ENCODE data around the gene UPB1. TPM values are rescaled to one million over a fixed set of nuclear protein-coding genes. Genes with fewer than 3 reads are reported as not detected.
A peak's percentile ranks its signal among the peaks of the same experiment; 100 is the strongest.

Gene UPB1
- total and polyA plus RNA-seq, 12 donors = 0.32 to 3.7 (median 1.0) TPM

GRCh38 chr22:24543185-24543601 is 48.1 kb downstream of the UPB1 start:
- Histone ChIP-seq H3K27me3 (no peaks in the 10 kb centered on the region), H3K9me3 (no peaks in the 10 kb centered on the region), H3K4me1 (peaks cover 3 to 55% (median 38%) of the 10 kb centered on the region in 9 donors), H3K27ac (peak overlapping the region in 5 of 10 donors; percentile 1 to 55 (median 44)), H3K4me3 (no peak overlapping the region), H3K36me3 (peaks cover 6 to 95% (median 53%) of the 10 kb centered on the region in 9 donors)
- TF ChIP-seq CTCF (IDR thresholded peaks at IDR 0.05) = no peak
- peak in 5 of 8 donors; percentile 2 to 28 (median 8) for ATAC-seq
- intact Hi-C loops (cut with DNase I) = no loop called here
- 77 to 80% methylated on average over 7 of the region's 7 CpGs for WGBS, 2 donors
- no peak for DNase-seq

GRCh38 chr22:24543679-24544243 is 48.6 kb downstream of the UPB1 start:
- no peak overlapping the region for H3K4me3 ChIP-seq
- peak in 2 of 8 donors; percentile 1 to 21 for ATAC-seq

GRCh38 chr22:24548812-24549211 is 53.7 kb downstream of the UPB1 start:
- H3K4me3 ChIP-seq = no peak overlapping the region
- WGBS, 2 donors = 98 to 99% methylated on average over 4 of the region's 4 CpGs
- H3K36me3 ChIP-seq = peaks cover 0 to 70% (median 29%) of the 10 kb centered on the region in 9 donors
- no peaks in the 10 kb centered on the region for H3K27me3 ChIP-seq
- H3K9me3 ChIP-seq = no peaks in the 10 kb centered on the region
- DNase-seq (no peak), ATAC-seq (no peak)
- intact Hi-C loops (cut with DNase I) = no loop called here
- H3K4me1 ChIP-seq = peaks cover 5 to 84% (median 64%) of the 10 kb centered on the region in 9 donors
- H3K27ac ChIP-seq = peak overlapping the region in 1 of 10 donors; percentile 37
- no peak for TF ChIP-seq CTCF (IDR thresholded peaks at IDR 0.05)

More at GRCh38 chr22:24543679-24544243, 48.6 kb downstream of the UPB1 start:
- Histone ChIP-seq H3K36me3 (peaks cover 6 to 98% (median 56%) of the 10 kb centered on the region in 9 donors), H3K27ac (peak overlapping the region in 3 of 10 donors; percentile 1 to 53 (median 39)), H3K4me1 (peaks cover 3 to 59% (median 38%) of the 10 kb centered on the region in 9 donors), H3K27me3 (no peaks in the 10 kb centered on the region), H3K9me3 (no peaks in the 10 kb centered on the region)
- 81 to 83% methylated on average over 11 of the region's 11 CpGs for WGBS, 2 donors
- TF ChIP-seq CTCF (IDR thresholded peaks at IDR 0.05) = no peak
- intact Hi-C loops (cut with DNase I) = no loop called here
- DNase-seq = no peak

- Histone ChIP-seq H3K27me3 (no peaks in the 10 kb centered on the region), H3K36me3 (peaks cover 0 to 56% (median 25%) of the 10 kb centered on the region in 9 donors), H3K4me1 (peaks cover 4 to 74% (median 59%) of the 10 kb centered on the region in 9 donors), H3K4me3 (no peak overlapping the region), H3K27ac (peak overlapping the region in 9 of 10 donors; percentile 10 to 68 (median 46)), H3K9me3 (no peaks in the 10 kb centered on the region)
- TF ChIP-seq CTCF (IDR thresholded peaks at IDR 0.05) = no peak
- DNase-seq (no peak), ATAC-seq (peak in 2 of 8 donors; percentile 26 to 32)
- intact Hi-C loops (cut with DNase I) = loop anchor here in 1 of 10 donors (10.0 kb wide), 1 partner anchor 635 kb away; no protein-coding TSS in a partner anchor
- 64 to 69% methylated on average over 8 of the region's 8 CpGs for WGBS, 2 donors
Observed at GRCh38 chr22:24550028-24550901, 55.1 kb downstream of the UPB1 start.

All from heart right ventricle (tissue), 16 donors.